GM21526 (cell line): Measurements from ENCODE around the gene CLIC1.

Experiments used
- ATAC-seq: cut with Tn5 transposase; IDR thresholded peaks from one replicate; pipeline ENCODE4 v1.9.1; 2021; ENCODE audit warnings: moderate library complexity; ENCODE audit not compliant: unreplicated experiment, low FRiP score

Gene CLIC1

DNA sequence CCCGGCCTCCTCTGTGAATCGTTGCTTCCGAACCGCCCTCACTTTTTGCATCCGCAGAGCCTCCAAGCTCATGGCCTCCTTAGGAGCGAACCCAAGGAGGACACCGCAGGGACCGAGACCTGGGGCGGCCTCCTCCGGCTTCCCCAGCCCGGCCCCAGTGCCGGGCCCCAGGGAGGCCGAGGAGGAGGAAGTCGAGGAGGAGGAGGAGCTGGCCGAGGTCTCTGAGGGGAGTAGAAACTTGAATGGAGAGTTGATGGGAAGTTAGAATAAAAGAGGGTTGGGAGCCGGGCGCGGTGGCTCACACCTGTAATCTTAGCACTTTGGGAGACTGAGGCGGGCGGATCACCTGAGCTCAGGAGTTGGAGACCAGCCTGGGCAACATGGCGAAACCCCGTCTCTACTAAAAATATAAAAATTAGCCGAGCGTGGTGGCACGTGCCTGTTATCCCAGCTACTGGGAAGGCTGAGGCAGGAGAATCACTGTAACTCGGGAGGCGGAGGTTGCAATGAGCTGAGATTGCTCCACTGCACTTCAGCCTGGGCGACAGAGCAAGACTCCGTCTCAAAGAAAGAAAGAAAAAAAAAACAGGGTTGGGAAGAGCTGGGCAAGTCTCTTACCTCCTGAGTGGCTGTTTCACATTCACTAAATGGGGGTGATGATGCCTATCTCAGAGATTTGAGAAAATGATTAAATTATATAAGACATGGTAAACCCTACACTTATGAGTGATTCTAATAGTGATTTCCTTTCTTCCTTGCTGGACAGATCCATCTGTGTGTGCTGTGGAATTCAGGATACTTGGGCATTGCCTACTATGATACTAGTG, 4.3 kb upstream of the CLIC1 start:
- ATAC-seq, result no peak

GRCh38 chr6:31739639-31740396, 3.5 kb upstream of the CLIC1 start, which contains the start of gene MSH5:
Gene MSH5, plus strand, starts transcription at chr6:31740005. Its CDS starts 462 bp downstream, at chr6:31740467.
- ATAC-seq, result peak; percentile 70

DNA sequence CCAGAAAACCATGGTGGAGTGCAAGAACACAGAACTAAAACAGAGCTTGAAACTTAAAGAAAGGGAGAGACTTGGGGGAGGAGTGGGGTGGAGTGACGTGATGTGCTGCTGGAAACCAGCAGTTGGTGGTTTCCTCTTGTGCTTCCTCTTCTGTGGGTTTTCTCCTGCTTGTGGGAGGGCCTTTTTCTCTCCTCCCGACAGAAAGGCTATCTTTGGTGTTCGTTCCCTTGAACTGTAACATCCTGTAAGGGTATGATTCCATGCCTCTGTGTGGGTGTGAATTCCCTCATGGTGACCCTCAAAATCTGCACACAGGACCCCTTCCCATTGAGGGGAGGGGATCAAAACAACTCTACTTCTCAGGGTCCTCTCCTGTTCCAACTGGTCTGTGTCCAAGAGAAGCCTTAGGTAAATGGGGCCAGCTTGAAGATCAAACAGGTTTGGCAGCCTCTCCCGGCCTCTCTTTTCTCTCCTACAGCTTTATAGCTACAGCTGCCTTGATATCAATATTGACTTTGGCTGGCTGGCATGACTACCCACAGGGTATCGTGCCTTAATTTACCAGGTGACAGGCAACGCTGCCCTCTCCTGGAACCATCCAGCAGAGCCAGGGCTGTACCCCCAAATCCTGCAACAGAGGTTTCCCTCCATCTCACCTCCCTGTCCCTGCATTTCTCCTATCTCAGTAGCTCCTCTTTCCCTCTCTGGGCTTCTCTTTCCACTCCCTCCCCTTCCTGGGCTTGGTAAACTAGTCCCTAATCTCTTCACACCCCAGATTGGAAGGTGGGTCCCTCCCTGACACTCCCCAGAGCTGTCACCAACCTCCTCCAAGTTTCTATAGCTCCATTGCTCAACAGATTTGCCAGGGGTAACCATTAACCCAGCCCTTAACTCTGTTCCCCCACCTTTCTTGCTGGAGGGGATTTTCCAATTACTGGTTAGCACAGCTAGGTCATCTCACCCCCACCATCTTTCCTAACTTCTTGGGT, 2.0 kb upstream of the CLIC1 start:
- ATAC-seq, result no peak

DNA sequence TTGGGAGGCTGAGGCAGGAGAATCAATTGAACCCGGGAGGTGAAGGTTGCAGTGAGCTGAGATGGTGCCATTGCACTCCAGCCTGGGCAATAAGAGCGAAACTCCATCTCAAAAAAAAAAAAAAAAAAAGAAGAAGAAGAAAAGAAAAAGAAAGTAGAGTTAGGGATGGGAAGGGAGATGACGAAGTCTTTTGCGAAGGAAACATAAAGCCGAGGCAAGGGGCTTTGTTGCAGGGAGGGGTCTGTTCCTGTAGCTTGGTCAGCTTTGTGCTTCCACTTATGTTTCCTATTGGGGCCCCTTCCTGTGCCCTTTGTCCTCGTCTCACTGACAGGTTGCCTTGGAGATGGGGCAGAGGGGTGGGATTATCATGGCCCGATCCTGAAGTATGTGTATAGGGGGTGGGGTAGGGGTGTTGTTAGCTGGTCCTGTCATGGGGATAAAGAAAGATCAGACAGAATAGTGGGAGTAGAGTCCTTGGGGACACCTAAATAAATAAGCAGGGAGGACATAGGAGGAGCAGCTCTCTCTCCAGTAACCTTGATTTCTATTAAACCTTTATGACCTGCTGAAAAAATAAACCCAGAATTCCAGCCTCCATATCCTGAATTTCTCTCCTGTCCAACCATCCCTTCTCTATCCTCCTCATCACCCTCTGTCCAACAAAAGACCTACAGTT, 1.1 kb upstream of the CLIC1 start:
- ATAC-seq, result no peak

DNA sequence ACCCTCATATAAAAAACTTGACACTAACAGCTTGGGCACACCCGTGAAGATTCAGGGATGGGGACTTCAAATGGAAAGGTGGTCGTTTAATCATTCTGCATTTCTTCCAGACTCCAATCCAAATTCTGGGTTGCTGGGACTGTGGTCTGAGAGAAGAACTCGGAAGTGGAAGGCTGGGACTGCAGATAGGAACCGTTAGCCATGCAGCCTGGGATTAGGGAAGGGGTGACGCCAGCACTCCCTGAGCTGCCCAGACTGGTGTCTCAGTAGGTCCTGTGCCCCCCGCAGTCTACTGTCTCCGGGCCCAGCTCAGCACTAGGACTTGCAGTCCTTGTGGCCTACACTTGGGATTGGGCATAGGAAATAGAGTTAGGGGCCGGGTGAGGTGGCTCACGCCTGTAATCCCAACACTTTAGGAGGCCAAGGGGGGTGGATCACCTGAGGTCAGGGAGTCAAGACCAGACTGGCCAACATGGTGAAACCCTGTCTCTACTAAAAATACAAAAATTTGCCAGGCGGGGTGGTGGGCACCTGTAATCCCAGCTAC, 511 bp upstream of the CLIC1 start:
- ATAC-seq, result no peak

- no peak for ATAC-seq
Measured at GRCh38 chr6:31734821-31735406, 1.4 kb downstream of the CLIC1 start.

- no peak for ATAC-seq
Measured at GRCh38 chr6:31734247-31734820, 2.0 kb downstream of the CLIC1 start.

DNA sequence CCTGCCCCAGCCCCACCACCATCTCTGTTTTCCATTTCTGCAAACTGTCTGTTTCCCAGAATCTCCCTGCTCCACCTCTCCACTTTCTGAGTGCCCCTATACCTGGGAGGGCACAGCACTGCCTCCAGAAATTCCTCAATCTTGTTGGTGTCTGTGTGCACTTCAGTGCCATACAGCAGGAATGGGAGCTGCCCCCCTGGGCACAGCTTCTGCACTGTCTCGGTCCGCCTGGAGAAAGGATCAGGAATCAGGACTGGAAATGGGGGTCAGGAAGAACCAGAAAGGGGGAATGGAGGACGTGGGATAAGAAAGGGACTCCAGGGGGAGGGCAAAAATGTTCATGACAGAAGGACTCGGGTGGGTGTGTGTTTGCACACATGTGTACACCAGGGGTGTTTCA, 2.6 kb downstream of the CLIC1 start:
- no peak for ATAC-seq

DNA sequence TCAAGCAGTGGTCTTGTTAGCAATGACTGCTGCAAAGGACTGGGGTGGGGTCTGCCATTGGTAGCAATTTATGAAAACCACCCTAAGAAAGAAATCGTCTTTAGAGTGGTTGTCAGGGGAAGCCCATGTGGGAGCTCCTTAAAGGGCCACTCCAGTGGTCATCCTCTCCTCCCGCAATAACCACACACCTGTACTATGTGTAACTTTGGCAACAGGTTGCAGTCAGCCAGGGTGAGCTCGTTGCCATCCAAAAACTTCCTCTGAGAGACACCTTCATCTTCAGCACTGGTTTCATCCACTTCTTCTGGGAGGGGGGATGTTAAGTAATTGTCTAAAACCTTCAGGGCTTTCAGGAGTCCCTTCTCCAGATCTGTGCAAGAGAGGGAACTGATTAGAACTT, 4.3 kb downstream of the CLIC1 start:
- no peak for ATAC-seq

DNA sequence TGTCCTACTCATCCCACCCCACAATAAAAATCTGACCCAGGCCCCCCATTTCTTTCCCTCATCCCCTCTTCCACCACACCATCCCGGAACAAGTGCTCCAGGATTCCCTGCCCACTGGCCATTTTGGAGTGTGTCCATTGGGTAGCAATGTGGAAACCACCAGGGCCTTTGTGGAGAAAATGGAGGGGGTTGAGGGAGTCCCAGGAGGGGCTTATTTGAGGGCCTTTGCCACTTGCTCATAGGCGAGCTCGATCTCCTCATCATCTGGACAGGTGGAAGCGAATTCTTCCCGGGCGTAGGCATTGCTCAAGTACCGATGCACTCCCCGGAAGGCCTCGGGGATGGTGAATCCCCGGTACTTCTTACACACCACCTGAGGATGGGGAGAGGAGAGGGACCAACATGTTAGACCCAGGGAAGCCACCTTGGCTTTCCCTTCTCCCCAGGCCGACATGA, 5.7 kb downstream of the CLIC1 start:
- no peak for ATAC-seq

DNA sequence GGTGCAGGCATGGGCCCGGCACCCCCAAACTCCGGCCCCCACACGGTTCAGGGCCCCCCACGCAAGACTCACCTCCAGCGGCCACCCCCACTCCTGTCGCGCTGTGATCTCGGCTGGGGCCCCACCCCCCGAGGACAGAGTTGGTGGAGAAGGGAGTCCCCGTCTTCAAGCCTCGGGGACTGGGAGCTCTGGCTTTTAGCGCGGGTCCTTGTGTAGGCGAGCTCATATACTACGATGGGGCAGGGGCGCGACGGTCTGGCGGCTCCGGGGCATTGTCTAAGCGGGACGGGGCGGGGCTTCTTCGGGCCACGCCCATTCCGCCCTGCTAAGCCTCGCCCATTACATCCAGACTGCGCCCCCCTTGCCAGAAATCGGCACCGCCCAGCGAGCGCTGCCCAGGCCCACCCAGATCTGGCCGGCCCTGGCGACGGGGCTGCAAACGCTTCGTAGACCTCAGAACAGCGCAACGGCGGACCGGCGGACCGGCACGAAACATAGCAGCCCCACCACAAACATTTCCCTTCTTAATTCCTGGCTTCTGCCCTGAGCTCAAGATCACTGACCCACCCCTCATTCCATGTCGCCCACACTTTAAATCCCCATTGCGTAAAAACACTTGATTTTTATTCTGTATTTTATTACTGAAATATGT, 6.2 kb downstream of the CLIC1 start:
- no peak for ATAC-seq

- no peak for ATAC-seq
Measured at GRCh38 chr6:31729515-31729978, 6.8 kb downstream of the CLIC1 start.

DNA sequence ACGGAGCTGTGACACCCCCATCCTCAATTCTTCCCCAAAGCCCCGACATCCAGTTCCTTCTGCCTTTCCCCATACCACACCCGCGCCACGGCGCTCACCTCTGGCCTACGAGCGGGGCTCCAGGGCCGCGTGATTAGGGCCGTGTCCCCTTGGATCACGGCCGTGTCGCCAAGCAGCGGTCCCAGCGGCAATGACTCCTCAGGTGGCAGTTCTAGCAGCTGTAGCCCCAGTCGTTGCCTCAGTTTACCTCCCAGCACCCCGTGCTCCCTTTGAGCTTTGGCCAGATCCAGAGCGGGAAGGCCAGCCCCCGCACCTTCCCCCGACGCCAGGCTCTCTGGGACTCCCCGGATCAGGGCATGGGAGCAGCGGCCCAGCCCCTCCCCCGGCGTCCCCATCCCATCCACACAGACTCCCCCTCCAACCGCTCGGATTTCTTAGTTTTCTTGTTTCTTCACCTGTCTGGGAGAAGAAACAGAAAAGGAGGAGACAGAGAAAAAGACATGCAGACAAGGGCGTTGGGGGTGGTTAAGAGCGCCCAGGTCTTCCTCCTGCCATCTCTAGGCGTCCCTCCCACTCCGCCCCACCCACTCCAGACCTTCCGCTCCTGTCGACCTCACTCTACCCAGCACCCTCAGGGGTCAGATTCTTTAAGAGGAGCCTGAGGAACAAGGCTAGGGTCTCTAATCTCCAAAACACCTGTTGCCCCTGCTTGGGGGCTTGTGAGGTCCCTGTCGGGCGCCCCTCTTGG, 7.4 kb downstream of the CLIC1 start, which contains the start of gene DDAH2:
Gene DDAH2 (minus strand): TSS at position 533 of the 748 bp plus-strand sequence. CDS start 138 bp downstream, at position 395.
- ATAC-seq, result no peak

DNA sequence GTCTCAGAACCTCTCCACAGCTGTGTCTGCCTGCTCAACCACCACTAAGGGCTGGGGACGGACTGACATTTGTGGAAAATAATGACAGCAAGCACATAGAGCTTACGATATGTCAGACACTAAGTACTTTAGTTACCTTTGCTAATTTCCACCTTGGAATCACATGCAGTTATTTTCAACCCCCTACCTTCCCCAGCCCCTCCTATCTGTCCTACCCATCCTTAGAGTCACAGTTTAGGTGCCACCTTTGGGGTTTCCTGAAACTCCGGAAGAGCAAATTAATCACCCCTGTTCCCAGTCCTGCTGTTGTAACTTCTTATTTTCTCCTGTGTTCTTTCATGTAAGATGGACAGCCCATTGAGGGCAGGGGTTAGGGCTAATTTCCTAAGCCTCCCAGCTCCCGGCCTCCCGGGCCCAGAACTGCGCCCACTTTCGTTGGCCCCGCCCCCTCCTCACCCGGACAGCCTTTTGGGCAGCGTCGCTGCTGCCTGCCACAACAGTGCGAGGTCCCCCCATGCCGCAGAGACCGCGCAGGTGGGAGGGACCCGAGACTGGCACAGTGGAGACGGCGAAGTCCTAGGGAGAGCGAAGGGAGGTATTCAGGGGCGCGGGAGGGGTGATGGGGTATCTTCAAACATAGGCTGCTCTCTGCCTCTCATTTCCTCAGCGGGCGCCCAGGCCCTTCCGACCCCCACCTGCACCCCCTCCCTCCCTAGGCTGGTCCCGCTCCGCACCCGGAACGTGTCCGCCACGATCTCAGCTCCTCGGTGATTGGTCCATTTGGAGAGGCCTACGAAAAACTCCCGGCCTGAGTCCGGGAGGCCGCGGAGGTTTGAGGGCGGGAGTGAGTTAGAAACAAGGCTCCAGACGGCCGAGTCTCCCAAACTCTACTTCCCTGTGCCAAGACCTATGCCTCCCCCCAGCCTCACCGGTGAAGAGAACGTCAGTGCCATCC, 8.3 kb downstream of the CLIC1 start:
- no peak for ATAC-seq

GRCh38 chr6:31727034-31727716, 9.2 kb downstream of the CLIC1 start:
- no peak for ATAC-seq
